T-helper 9 cell (primary cell): ENCODE measurements around the gene TXNRD1.
"Not testable (repeated sequence)": the region's sequence is repeated elsewhere in the genome, so short reads cannot be mapped to it uniquely, and the experiment has no call there.

ENCODE experiments used
- DNase-seq: peaks from one replicate; pipeline ENCODE4 v3.0.0-alpha.2; 2020

Gene TXNRD1

DNA sequence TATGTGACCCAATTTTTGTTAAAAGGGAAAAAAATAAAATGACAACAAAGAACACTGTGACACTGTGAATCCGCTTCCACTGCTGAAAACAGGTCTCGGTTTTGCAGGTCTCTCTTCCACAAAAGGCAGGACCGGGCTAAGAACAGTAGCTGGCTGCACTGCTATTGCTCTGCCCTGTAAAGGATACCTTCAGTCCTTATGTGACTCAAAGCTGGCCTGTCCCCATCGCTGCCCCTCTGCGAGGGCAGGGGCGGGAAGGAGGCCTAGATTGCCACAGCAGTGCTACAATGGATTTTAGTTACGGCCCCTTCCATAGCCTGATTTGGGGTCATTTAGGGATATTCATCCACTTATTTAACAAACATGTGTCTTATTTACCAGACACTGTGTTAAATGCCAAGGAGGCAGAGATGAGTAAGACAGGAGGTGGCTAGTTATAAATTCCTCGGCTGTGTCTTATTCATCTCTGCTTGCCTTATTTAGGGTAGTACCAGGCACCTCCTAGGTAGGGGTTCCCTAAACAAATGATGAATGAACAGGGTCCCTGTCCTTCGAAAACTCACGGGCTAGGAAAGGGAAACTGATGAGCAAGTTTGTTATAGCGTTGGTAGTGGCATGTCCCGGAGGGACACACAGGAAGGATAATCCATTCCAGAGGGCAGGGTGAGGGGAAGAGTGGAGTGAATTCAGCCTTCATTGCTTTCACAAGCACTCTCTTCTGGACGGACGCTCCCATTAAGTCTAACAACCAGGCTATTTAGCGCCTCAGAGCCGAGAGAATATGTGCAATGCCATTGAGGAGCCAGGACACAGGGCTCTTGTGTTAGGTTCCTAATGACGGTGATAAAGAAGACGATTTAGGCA lies 161.3 kb downstream of the TXNRD1 start:
- no peak for DNase-seq

DNA sequence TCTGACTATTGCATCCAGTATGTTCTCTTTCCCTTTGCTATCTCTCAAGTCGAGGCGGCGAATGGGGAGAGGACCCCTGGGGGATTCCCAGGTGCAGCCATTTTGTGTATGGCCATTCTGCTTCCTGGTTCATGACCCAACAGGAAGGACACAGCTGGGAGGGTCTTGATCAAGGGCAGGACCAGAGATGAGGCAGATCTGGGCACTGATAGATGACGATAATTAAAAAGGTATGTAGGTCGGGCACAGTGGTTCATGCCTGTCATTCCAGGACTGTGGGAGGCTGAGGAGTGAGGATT lies 161.9 kb downstream of the TXNRD1 start:
- DNase-seq = no peak

GRCh38 chr12:104378427-104378826 lies 162.8 kb downstream of the TXNRD1 start:
- DNase-seq = no peak

DNA sequence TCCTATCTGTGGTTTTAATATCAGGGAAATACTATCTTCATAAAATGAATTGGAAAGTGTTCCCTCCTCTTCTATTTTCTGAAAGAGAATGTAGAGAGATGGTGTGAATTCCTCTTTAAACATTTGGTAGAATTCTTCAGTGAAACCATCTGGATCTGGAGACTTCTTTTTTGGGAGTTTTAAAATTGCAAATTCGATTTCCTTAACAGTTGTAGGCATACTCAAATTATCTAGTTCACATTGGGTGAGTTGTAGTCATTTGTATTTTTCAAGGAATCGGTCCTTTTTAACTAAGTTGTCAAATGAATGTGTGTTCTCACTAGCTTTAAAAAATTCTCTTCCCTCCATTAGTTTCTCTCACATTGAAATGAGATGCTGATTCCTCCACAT lies 165.8 kb downstream of the TXNRD1 start:
- DNase-seq = no peak

DNA sequence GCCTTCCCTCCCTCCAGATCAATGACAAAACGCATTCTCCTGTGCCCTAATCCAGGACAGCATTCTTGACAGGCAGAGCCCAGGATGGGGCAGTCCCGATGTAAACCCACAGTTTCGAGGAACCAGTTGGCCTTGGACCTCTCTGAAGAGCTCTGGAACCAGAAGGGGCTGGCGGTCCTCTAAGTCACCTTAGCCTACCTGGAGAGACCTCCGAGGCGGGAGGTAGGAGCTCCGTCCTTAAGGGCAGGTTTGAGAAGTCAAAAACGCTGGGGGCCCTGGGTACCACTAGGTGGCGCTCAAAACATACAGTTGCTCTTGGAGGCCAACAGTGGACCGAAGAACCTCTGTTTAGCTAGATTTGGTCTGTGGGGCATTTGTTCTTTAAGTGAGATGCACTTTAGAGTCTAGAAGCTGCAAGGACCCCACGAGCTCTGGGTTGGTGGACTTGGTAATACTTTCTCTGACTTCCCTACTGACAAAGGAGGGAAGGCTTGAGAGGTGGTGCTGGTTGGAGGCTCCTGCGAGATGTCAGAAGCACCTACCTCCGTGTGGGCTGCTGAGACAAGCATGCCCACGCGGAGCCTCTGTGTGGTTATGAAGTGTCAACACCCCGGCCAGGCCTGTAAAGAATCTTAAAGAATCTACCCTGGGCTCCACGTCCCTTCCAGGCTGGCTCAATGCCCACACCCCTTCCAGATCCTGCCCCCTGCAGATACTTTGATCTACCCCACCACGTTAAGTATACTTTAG lies 166.3 kb downstream of the TXNRD1 start:
- DNase-seq = peak; percentile 74

- DNase-seq = no peak
Measured at GRCh38 chr12:104384141-104384880, 168.7 kb downstream of the TXNRD1 start.

DNA sequence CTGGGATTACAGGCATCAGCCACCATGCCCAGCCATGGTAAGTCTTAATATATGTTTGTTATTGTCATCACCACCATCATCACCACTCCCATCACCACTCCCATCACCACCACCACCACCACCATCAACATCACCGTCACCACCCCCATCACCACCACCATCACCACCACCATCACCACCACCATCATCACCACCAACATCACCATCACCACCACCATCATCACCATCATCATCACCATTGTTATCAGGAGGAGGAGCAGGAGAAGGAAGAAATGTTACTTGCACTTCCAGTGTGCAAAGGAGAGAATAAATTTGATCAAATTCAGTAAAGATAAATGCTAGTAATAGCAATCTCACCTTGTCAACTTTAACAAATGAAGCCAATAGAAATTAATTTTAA lies 169.9 kb downstream of the TXNRD1 start:
- no peak for DNase-seq

DNA sequence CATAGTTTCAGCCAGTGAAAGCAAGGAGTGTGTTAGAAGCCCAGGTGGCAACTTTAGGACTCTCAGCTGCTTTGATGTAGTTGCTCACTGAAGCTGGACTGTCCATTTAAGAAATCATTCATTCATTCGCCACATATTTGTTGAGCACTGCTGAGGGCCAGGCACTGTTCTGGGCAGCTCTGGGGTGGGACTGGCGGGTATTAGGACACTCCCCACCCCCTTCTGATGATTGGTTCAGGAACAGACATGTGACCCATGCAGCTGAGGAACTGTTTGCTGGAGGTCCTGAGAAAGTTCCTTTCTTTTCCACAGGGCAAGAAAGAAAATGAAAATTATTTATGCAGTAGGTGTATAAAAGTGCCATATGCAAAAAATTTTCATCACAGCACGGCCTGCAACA lies 170.9 kb downstream of the TXNRD1 start:
- no peak for DNase-seq

DNA sequence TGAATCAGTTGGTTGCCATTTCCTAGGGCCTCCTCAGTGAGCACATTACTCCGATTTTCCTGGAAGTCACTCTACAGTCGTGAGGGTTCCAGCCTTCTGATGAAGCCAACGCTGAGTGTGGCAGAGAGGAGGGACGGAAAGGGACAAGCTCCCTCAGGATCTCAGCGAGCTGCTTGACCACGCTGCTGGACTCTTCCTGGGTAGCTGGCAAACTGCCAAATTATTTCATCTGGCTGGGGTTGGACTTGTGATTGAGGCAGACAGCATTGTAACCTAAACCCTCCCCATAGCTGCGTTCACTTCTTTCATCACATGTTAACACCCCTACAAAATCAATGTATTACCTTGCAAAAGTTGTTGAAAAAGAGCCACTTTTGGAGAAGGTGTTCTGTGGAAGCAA lies 171.6 kb downstream of the TXNRD1 start:
- DNase-seq = no peak

DNA sequence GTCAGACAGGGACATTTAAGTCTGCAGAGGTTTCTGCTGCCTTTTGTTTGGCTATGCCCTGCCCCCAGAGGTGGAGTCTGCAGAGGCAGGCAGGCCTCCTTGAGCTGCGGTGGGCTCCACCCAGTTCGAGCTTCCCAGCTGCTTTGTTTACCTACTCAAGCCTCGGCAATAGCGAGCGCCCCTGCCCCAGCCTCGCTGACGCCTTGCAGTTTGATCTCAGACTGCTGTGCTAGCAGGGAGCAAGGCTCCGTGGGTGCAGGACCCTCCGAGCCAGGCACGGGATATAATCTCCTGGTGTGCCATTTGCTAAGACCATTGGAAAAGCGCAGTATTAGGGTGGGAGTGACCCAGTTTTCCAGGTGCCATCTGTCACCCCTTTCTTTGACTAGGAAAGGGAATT lies 178.5 kb downstream of the TXNRD1 start:
- not testable (repeated sequence) for DNase-seq
